ENCODE results near the gene METTL1. TPM values are rescaled to one million over a fixed set of nuclear protein-coding genes. Genes with fewer than 3 reads are reported as not detected.

METTL1 gene
- 4.2 TPM for total RNA-seq

DNA sequence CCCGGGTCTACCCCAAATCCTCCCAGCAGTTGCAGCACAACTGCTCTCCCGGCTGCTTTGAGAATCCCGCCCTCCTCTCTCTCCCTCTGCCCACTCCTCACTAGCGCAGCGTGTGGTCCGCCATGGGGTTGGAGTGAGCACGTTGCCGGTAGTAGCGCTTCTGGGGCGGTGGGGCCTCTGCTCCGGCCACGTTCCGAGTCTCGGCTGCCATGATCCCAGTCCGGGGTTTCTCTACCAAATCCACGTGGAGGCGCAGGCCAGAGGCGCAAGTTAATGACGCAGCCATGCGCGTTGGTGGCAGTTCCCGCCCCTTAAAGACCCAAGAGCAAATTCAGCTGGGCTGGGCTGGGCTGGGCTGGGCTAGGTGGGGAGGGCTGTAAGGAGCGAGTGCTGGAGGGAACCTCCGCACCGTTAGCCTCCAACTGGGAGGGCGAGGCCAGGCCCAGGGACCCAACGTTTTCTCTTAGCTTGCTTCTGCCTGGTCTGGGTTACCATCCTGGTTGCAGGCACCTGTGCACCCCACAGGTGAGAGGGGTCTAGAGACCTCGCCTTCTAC is at the start of gene METTL1:
Gene METTL1, minus strand, starts transcription at position 233 of the 556 bp plus-strand sequence. Its CDS starts 22 bp downstream, at position 211.

DNA sequence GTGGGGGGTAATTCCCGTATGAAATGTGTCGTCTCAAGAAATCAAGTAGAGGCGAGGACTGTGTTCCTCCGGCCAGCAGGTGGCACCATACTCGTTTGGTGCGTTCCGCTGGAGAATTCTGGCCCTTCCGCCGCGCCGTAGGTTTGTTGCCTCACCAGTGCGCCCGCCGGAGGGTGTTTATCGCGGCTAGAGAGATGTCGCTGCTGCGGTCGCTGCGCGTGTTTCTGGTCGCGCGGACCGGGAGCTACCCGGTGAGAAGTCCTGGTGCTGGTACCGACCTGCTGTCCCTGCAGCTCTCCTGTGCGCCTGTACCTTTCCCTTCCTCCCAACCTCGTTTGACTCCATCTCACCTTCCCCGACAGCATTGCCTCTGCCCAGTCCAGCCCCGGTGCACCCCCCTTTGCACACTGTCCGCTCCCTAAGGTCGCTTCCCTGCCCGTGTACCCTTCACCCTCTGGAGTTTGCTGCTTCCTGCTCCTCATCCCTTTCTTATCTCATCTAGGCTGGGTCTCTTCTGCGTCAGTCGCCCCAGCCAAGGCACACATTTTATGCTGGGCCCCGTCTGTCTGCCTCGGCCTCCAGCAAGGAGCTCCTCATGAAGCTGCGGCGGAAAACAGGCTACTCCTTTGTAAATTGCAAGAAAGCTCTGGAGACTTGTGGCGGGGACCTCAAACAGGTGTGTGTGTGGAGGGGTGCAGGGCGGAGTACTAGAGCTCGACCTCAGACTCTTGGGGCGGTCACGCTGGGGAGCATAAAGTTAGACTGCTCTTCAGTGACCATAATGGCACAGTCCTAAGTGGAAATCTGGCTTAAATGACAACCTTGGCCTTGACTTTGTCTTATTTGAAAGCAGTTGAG is 10.9 kb upstream of the METTL1 start, which contains the start of gene TSFM:
Gene TSFM, plus strand, starts transcription at position 180 of the 858 bp plus-strand sequence. Its CDS starts 15 bp downstream, at position 195.

DNA sequence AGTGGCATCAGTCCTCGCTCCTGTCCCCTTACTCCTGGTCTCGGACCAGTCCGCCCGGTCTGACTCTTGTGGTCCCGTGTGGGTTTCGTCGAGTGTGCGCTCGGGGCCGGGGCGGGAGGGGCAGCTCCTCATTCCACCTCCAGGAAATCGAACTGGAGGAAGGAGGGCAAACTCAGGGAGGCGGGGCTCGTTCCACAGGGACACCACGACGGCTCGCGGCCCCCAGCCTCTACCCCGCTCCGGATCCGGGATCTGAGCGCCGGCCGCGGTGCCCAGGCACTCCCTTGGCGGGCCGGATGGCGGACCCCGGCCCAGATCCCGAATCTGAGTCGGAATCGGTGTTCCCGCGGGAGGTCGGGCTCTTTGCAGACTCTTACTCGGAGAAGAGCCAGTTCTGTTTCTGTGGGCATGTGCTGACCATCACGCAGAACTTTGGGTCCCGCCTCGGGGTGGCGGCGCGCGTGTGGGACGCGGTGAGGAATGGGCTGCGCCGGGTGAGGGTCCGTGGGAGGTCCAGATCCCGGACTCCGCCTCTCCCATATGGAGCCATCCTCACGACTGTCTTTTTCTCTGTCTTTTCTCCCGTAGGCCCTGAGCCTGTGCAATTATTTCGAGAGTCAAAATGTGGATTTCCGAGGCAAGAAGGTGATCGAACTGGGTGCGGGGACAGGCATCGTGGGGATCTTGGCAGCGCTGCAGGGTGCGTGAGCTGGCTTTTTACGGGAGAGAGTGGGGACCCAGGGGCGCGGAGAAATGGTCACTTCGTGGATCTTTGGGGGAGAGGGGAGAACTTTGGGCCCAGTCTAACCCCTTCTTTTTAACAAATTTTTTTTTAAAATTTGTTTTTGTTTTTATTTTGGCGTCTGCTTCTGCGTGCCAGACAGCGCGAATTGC is 771 bp upstream of the METTL1 start, which contains the start of gene EEF1AKMT3:
Gene EEF1AKMT3, plus strand, starts transcription at position 186 of the 894 bp plus-strand sequence. Its CDS starts 111 bp downstream, at position 297.

DNA sequence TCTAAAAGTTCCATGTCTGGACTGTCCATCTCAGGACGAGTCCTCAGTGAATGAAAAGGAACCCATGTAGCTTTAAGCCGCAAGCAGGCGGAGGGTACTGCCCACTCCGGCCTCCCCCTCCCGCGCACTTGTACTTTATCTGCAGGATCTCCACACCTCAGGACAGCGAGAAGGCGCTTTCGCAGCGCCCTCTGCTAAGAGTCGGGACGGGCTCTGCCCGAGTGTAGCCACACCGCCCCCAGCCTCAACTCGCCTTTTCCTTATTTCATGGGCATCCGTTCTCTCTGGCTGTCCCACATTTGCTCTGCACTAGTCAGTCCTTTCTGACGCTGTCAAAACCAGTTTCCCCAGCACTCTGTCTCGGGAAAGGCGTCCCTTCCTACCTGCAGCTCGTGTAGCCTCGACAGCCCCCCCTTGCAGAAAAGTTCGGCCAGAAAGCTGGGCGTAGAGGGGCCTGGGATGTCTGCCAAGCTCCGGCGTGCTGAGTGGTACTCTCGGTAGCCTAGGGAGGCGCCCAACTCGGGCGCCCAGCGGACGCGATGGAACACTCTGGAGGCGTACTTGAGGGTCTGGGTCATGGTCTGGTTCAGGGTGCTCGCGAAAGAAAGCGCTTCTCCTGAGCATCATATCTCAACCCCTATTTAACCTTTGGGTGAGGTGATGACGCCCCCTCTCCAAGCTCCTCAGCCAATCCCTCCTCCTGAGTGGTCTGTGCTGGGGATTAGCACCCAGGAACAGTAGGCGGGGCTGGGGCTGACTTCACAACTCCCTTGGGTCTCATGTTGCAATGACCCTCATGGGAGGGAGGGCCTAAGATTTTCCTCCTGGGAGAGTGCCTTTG is 5.2 kb downstream of the METTL1 start, which contains the start of gene CYP27B1:
Gene CYP27B1, minus strand, starts transcription at position 615 of the 841 bp plus-strand sequence. Its CDS starts 37 bp downstream, at position 578.

DNA sequence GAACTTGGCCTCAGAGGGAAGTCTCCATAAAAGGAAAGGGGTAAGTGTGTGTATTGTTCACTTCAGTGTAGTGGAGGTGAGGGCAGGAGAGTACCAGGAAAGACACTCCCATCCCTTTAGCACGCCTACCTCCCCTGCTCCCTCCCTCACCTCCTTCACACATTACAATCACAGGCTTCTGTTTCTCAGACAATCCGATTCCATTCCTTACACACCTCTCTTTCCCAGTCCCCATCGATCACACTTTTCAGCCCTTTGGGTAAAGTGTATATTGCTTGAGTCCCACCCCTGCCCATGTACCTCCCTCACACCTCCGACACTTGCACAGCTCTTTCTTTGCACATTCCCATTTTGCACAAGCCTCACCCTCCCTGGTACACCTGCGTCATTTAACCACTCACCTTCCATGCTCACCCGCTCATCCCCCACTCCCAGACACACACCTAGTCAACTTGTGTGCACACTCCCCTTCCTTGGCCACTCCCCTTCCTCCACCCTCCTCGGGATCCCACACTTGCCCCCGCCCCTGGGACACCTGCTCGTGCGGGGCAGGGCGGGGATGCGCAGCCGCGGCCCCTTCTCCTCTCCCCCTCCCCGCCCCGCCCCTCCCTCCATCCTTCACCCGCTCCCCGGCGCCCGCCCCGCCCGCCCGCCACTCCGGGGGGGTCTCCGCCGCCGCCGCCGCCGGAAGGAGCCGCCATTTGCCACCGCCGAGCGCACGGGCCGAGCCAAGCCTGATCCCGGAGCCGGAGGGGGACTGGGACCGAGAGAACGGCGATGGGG is 17.3 kb downstream of the METTL1 start, which contains the start of gene MARCHF9:
Gene MARCHF9, plus strand, starts transcription at position 693 of the 783 bp plus-strand sequence. CDS start 426 bp downstream, outside the sequence.

DNA sequence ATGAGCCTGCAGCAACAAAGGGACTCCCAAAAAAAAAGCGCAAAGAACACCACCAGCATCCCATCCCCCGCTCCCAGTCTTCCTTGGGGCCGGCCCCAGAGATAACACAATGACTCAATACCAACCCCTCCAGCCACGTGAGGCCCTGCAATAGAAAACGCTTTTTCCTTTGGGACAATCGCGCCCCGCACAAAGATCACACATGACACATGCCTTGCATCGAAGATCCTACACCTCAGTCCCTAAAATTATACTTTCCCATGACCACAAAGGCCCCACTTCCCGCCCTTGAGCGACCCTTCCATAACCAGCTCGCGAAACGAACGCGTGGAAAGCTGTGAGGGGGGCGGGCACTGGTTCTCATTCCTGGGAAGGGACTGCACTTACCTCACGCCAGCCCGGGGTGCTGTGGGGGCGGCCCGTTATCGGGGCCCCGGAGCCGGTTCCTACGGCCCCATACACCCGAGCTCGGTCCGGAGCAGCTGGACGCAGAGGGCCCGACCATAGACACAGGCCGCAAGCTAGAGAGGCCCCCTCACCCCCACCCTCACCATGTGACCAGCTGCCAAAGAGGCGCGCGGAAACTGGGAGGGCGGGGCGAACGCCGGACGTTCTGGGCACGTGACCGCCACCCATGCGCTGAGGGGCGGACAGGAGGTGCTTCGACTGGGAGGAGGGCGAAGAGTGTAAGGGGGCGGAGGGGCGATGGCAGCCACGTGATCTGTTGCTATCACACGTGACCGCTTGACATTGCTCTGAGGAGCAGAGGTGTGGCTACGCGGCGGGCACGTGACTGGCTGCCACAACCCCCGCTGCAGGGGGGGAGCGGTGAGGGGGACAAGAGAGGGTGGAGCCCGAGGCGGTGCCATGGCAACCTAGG is 19.9 kb downstream of the METTL1 start, which contains the start of gene CDK4:
Gene CDK4, minus strand, starts transcription at position 523 of the 880 bp plus-strand sequence. CDS start 593 bp downstream, outside the sequence.

DNA sequence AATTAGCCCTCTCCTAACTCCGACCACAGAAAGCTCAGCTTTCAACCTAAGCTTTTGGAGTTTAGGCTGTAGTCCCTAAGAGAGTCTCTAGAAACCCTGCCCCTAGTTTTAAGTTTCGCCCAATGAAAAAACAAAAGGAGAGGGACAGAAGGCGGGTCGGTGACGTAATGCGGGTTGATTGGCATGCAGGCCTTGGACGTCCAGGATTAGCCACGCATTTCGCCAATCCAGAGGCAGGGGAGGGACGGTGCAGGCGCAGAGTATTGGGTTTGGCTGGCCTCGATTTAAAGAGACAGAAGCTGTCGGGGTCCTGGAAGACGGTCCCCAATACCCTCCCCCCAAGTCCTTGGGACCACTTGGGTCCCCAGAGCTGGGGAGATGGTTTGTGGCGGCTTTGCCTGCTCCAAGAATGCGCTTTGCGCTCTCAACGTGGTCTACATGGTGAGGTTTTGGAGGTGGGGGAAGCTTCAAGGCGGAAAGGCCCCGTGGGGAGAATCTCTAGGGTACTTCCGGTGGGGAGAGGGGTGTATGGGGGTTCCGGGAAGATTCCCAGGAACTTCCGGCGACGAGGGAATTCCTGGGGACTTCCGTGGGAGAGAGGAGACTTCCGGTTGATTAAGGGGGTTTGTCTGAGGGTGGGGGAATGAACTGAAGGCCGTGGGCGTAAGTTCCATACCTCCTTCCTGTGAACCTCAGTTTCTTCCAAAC is 27.0 kb downstream of the METTL1 start, which contains the start of gene TSPAN31:
Gene TSPAN31, plus strand, starts transcription at position 263 of the 708 bp plus-strand sequence. Its CDS starts 116 bp downstream, at position 379.

DNA sequence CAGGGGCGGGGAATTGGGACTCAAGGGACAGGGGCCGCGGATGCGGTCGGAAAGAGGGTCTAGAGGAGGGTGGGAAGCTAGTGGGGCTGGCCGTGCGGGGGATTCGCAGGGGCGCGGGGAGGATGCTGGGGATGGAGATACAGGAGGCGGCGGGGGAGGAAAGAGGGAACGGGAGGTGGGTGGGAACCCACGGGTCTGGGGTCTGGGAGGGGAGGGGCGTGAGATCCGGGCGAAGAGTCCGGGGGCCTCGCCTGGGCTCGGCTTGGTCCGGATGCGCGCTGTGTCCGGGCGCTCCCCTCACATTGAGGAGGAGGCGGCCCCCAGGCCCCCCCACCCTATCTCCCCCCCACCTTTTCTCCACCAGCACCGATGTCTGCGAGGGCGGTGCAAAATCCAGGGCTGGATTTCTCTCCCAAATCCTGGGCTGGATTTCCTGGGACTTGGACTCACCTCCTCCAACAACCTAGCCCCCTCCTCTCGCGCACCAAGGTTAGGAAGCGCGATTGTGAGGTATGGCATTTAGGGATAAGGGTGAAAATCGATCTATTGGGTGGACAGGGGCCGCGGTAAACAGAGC is 33.2 kb downstream of the METTL1 start, which contains the start of gene AGAP2:
Gene AGAP2, minus strand, starts transcription at position 82 of the 577 bp plus-strand sequence. CDS start 496 bp downstream, outside the sequence.

Small RNA genes within 50 kb of the gene (small RNA-seq; reads per million reads assigned to genes)
- gene RNU6-1083P, result not detected

Other genes with a start within 250 kb of the METTL1 start
- gene MBD6, start 249.3 kb downstream of the METTL1 start, total RNA-seq, result 4.2 TPM
- gene DCTN2, start 224.9 kb downstream of the METTL1 start, total RNA-seq, result 127 TPM
- gene KIF5A, start 222.1 kb downstream of the METTL1 start, total RNA-seq, result 114 TPM
- gene PIP4K2C, start 180.9 kb downstream of the METTL1 start, total RNA-seq, result 19.6 TPM
- 58.1 TPM for gene DTX3, start 167.3 kb downstream of the METTL1 start, total RNA-seq
- gene ARHGEF25, start 160.7 kb downstream of the METTL1 start, total RNA-seq, result 22.4 TPM
- 47.5 TPM for gene B4GALNT1, start 138.9 kb downstream of the METTL1 start, total RNA-seq
- 131 TPM for gene OS9, start 78.0 kb downstream of the METTL1 start, total RNA-seq
- 55.6 TPM for gene AGAP2, start 33.4 kb downstream of the METTL1 start, total RNA-seq
- gene TSPAN31, start 27.1 kb downstream of the METTL1 start, total RNA-seq, result 52.6 TPM
- 60.4 TPM for gene CDK4, start 19.8 kb downstream of the METTL1 start, total RNA-seq
- 21.7 TPM for gene MARCHF9, start 17.0 kb downstream of the METTL1 start, total RNA-seq
- gene CYP27B1, start 5.0 kb downstream of the METTL1 start, total RNA-seq, result not detected
- gene EEF1AKMT3, start 509 bp upstream of the METTL1 start, total RNA-seq, result 2.8 TPM
- gene TSFM, start 10.7 kb upstream of the METTL1 start, total RNA-seq, result 28.6 TPM
- gene AVIL, start 46.6 kb upstream of the METTL1 start, total RNA-seq, result 1.8 TPM
- 31.8 TPM for gene CTDSP2, start 74.6 kb upstream of the METTL1 start, total RNA-seq
- 8.5 TPM for gene ATP23, start 169.5 kb upstream of the METTL1 start, total RNA-seq

Measured in diencephalon (tissue), 1 donor.